Mesendoderm (in vitro differentiated cells): Measurements from ENCODE around the gene SPAG17.

Experiments
- DNase-seq: peaks from one replicate; pipeline ENCODE4 v3.0.0; 2013
- H2AK5ac ChIP-seq: 2 replicates; pipeline ENCODE4 v1.6.1; 2013; ENCODE audit warnings: low read length, inconsistent platforms
- H2BK120ac ChIP-seq: 2 replicates; pipeline ENCODE4 v1.6.1; 2013; ENCODE audit warnings: low read depth, mild to moderate bottlenecking, low read length, moderate library complexity, mixed read lengths
- H2BK15ac ChIP-seq: replicated peaks from 2 replicates; pipeline ENCODE4 v1.6.1; 2013; ENCODE audit warnings: low read depth, mild to moderate bottlenecking, moderate library complexity
- H2BK5ac ChIP-seq: 2 replicates; pipeline ENCODE4 v1.6.1; 2013; ENCODE audit warnings: low read length, inconsistent platforms
- H3K18ac ChIP-seq: 2 replicates; pipeline ENCODE4 v1.6.1; 2013; ENCODE audit warnings: mild to moderate bottlenecking, low read length, mixed read lengths
- H3K23ac ChIP-seq: one replicate; pipeline ENCODE4 v1.6.1; 2013; ENCODE audit warnings: low read length
- H3K27ac ChIP-seq: 2 replicates; pipeline ENCODE4 v1.5.1; 2013; ENCODE audit warnings: low read depth, mild to moderate bottlenecking, inconsistent platforms, low read length, moderate library complexity
- H3K27me3 ChIP-seq: 2 replicates; pipeline ENCODE4 v1.6.1; 2013; ENCODE audit warnings: low read length, control low read depth, mild to moderate bottlenecking, inconsistent platforms; ENCODE audit not compliant: insufficient read depth, poor library complexity
- H3K36me3 ChIP-seq: 2 replicates; pipeline ENCODE4 v1.6.1; 2013; ENCODE audit warnings: low read length, inconsistent platforms; ENCODE audit not compliant: control insufficient read depth, insufficient read depth
- H3K4ac ChIP-seq: one replicate; pipeline ENCODE4 v1.6.1; 2013; ENCODE audit warnings: low read depth, mild to moderate bottlenecking, low read length, moderate library complexity
- H3K4me1 ChIP-seq: 2 replicates; pipeline ENCODE4 v1.6.1; 2013; ENCODE audit warnings: low read depth, low read length, inconsistent platforms; ENCODE audit not compliant: control insufficient read depth
- H3K4me2 ChIP-seq: 2 replicates; pipeline ENCODE4 v1.6.1; 2013; ENCODE audit warnings: low read length
- H3K4me3 ChIP-seq: 2 replicates; pipeline ENCODE4 v1.5.1; 2013; ENCODE audit warnings: mild to moderate bottlenecking, low read length
- H3K56ac ChIP-seq: one replicate; pipeline ENCODE4 v1.6.1; 2013; ENCODE audit warnings: low read length
- H3K79me1 ChIP-seq: 2 replicates; pipeline ENCODE4 v1.6.1; 2013; ENCODE audit warnings: low read length, inconsistent platforms
- H3K79me2 ChIP-seq: 2 replicates; pipeline ENCODE4 v1.6.1; 2013; ENCODE audit warnings: mild to moderate bottlenecking, low read length; ENCODE audit not compliant: control insufficient read depth, insufficient read depth
- H3K9ac ChIP-seq: 2 replicates; pipeline ENCODE4 v1.6.1; 2013; ENCODE audit warnings: low read length, inconsistent platforms
- H4K5ac ChIP-seq: one replicate; pipeline ENCODE4 v1.6.1; 2013; ENCODE audit warnings: low read length
- H4K8ac ChIP-seq: one replicate; pipeline ENCODE4 v1.6.1; 2013; ENCODE audit warnings: low read depth, mild to moderate bottlenecking, control low read depth, low read length, moderate library complexity
- WGBS: extraction: QIAGEN DNeasy Blood & Tissue Kit; methylation state at CpG from one replicate; pipeline ENCODE4 v1.1.7; 2013; ENCODE audit warnings: low lambda C conversion rate, missing lambda C conversion rate; ENCODE audit not compliant: insufficient coverage; ENCODE audit errors: extremely low coverage; 5-methylcytosine and 5-hydroxymethylcytosine counted together

The SPAG17 gene

DNA sequence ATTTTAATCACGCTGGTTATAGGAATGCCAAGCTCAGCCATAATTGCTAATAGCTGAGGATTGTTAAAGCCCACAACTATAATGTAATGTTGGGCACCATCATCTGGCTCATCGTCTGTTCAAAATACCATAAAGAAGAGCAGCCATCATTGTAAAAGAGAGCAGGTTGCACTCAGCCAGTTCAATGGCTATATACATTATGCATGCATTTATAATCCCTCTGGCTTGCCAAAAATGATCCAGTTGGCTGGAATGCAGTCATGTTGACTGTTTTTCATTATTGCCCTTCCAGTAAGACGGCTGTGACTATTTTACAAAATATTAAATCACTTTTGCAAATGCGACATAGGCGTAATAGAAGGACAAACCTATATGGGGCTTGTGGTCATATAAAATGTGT is 85.3 kb downstream of the SPAG17 start:
- no peak overlapping the region for H3K4me2 ChIP-seq
- H2AK5ac ChIP-seq, result no peak overlapping the region
- no peaks in the 10 kb centered on the region for H3K79me2 ChIP-seq
- no peak overlapping the region for H3K4ac ChIP-seq
- no peak overlapping the region for H4K8ac ChIP-seq
- H3K9ac ChIP-seq, result no peak overlapping the region
- H3K4me1 ChIP-seq, result no peaks in the 10 kb centered on the region
- no peaks in the 10 kb centered on the region for H3K79me1 ChIP-seq
- H3K18ac ChIP-seq, result no peak overlapping the region
- no peak overlapping the region for H3K4me3 ChIP-seq
- no peak overlapping the region for H3K56ac ChIP-seq
- no peak overlapping the region for H3K23ac ChIP-seq
- no peak overlapping the region for H2BK5ac ChIP-seq
- no peak overlapping the region for H2BK120ac ChIP-seq
- no peak for DNase-seq
- no peak overlapping the region for H3K27ac ChIP-seq
- H3K27me3 ChIP-seq, result no peaks in the 10 kb centered on the region
- no peak overlapping the region for H4K5ac ChIP-seq
- WGBS, result no CpG with 5 or more reads among the region's 5 CpGs
- no peaks in the 10 kb centered on the region for H3K36me3 ChIP-seq
- H2BK15ac ChIP-seq, result no peak overlapping the region

DNA sequence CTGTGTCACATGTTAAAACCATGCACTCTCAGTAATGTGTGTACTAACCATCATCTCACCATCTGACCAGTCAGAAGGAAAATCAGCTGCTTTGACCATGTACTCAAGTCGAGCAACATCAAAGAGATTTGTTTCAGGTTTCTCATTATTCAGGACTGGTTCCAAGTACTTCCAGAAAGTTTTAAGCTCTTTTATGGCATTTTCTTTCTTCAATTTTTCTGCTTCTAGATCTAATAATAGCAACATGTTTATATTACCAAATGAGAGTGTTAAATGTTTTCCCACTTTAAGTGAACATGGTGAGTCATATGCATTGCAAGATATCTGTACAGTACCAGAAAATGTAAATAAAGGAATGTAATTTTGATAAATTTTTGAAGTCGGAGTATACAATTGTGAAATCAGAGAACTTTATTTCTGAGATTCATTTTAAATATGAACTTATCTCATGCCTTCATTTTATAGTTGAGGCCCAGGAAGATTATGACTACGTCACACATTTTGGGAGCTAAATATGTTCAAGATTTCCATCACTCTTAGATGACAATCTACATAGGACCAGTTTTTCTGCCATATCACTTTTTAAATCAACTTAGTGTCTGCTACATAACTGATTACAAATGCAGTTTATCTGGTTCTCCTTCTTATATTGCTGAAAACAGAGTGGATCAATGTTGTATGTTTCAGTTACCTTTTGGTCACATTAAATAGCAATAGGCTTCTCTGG is 87.2 kb downstream of the SPAG17 start:
- Histone ChIP-seq H3K79me2 (no peaks in the 10 kb centered on the region), H3K4ac (no peak overlapping the region), H3K9ac (no peak overlapping the region), H3K27ac (no peak overlapping the region), H3K27me3 (no peaks in the 10 kb centered on the region), H4K8ac (no peak overlapping the region), H3K4me1 (no peaks in the 10 kb centered on the region), H3K36me3 (no peaks in the 10 kb centered on the region), H2BK5ac (no peak overlapping the region), H3K4me3 (no peak overlapping the region), H3K79me1 (no peaks in the 10 kb centered on the region), H2BK15ac (no peak overlapping the region), H3K4me2 (no peak overlapping the region), H3K23ac (no peak overlapping the region), H2AK5ac (no peak overlapping the region), H2BK120ac (no peak overlapping the region), H3K56ac (no peak overlapping the region), H4K5ac (no peak overlapping the region), H3K18ac (no peak overlapping the region)
- WGBS, result 100% methylated on average over 1 of the region's 3 CpGs
- DNase-seq, result no peak

DNA sequence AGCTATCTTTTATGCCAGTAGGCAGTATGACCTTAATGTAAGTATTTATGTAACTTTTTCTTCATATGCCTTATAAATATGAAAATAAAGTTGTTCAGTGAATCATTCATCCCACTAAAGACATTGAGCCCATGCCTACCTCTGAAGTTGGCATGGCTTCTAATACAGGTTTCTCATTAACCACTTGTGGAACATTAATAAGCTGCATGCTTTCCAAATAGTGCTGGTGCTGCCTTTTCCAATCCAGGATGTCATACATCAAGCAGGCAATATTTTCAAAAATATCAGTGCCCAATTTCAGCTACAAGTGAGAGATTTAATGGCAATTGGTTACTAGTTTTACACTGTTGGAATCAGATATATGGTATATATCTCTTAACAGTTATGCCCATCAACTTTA is 92.0 kb downstream of the SPAG17 start:
- H2AK5ac ChIP-seq, result no peak overlapping the region
- no peak overlapping the region for H3K4me2 ChIP-seq
- no peak for DNase-seq
- no peaks in the 10 kb centered on the region for H3K27me3 ChIP-seq
- H3K56ac ChIP-seq, result no peak overlapping the region
- H3K4me1 ChIP-seq, result no peaks in the 10 kb centered on the region
- H3K18ac ChIP-seq, result no peak overlapping the region
- no peaks in the 10 kb centered on the region for H3K36me3 ChIP-seq
- no peak overlapping the region for H4K5ac ChIP-seq
- H2BK120ac ChIP-seq, result no peak overlapping the region
- H3K27ac ChIP-seq, result no peak overlapping the region
- H3K4ac ChIP-seq, result no peak overlapping the region
- H3K9ac ChIP-seq, result no peak overlapping the region
- no peaks in the 10 kb centered on the region for H3K79me2 ChIP-seq
- no peak overlapping the region for H2BK15ac ChIP-seq
- no peaks in the 10 kb centered on the region for H3K79me1 ChIP-seq
- H3K4me3 ChIP-seq, result no peak overlapping the region
- H4K8ac ChIP-seq, result no peak overlapping the region
- no peak overlapping the region for H2BK5ac ChIP-seq
- H3K23ac ChIP-seq, result no peak overlapping the region

DNA sequence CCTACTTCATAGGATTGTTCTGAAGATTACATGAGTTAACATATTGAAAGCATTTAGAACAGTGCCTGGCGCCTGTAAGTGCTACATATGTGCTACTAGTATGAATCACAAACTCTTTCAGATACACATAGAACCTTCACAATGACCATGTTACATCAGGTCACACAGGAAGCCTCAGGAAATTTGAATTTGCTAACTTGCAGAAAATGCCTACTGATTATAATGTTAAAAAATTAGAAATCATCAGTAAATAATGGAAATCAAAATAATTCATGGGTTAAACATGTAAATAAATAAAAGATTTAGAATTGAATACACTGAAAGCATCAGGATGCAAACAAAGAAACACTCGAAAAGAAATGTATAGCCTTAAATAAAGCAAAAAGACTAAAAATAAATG is 94.9 kb downstream of the SPAG17 start:
- Histone ChIP-seq H3K23ac (no peak overlapping the region), H3K4me1 (no peaks in the 10 kb centered on the region), H3K36me3 (no peaks in the 10 kb centered on the region), H3K79me2 (no peaks in the 10 kb centered on the region), H3K56ac (no peak overlapping the region), H3K18ac (no peak overlapping the region), H2BK5ac (no peak overlapping the region), H3K9ac (no peak overlapping the region), H3K79me1 (no peaks in the 10 kb centered on the region), H3K27ac (no peak overlapping the region), H2BK15ac (no peak overlapping the region), H4K8ac (no peak overlapping the region), H2BK120ac (no peak overlapping the region), H3K4me2 (no peak overlapping the region), H3K4me3 (no peak overlapping the region), H3K27me3 (no peaks in the 10 kb centered on the region), H4K5ac (no peak overlapping the region), H2AK5ac (no peak overlapping the region), H3K4ac (no peak overlapping the region)
- no peak for DNase-seq
- whole genome bisulfite sequencing, result no CpG with 5 or more reads among the region's 2 CpGs

DNA sequence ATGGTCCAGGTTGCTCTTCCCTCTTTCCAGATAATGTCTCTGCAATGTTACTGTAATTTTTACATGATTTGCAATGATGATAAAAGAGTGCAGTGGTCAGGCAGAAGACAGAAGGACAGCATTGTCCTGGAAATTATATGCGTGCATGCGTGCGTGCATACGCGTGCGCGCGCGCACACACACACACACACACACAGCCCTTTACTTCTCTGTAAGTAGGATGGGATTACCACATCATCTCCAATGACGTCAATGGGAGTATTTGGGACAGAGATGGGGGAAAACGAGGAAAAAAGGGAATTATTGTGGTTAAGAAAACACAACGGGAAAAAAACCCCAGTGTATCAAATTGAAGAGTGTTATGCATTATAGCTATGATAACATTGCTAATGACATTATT is 99.7 kb downstream of the SPAG17 start:
- H3K36me3 ChIP-seq, result no peaks in the 10 kb centered on the region
- H3K4me3 ChIP-seq, result no peak overlapping the region
- no CpG with 5 or more reads among the region's 12 CpGs for WGBS
- no peaks in the 10 kb centered on the region for H3K79me1 ChIP-seq
- no peak overlapping the region for H3K18ac ChIP-seq
- no peak overlapping the region for H4K5ac ChIP-seq
- no peak overlapping the region for H3K27ac ChIP-seq
- DNase-seq, result no peak
- H3K23ac ChIP-seq, result no peak overlapping the region
- H2AK5ac ChIP-seq, result no peak overlapping the region
- H3K4ac ChIP-seq, result no peak overlapping the region
- no peak overlapping the region for H4K8ac ChIP-seq
- no peak overlapping the region for H2BK120ac ChIP-seq
- no peaks in the 10 kb centered on the region for H3K4me1 ChIP-seq
- H2BK15ac ChIP-seq, result no peak overlapping the region
- no peak overlapping the region for H3K4me2 ChIP-seq
- no peaks in the 10 kb centered on the region for H3K79me2 ChIP-seq
- no peak overlapping the region for H2BK5ac ChIP-seq
- H3K56ac ChIP-seq, result no peak overlapping the region
- no peaks in the 10 kb centered on the region for H3K27me3 ChIP-seq
- no peak overlapping the region for H3K9ac ChIP-seq

DNA sequence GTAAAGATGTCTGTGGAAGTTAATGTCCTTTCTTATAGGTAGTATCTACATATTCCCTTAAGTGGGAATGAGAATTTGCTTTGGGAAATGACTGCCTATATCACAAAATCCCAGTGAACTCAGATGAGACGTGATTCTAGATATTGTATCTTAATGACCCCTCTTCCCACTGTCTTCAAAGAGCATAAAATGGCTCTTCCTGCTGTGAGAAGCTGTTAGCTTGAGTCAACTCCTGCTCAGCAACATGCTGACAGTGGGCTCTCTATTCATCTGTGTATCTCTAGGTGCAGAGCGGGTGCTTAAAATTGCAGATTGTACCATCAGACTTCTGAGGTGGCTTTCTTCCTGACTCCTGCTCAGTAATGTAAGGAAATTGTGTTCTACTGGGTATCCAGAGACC is 100.6 kb downstream of the SPAG17 start:
- H3K23ac ChIP-seq, result no peak overlapping the region
- no peak overlapping the region for H3K4me3 ChIP-seq
- no peak overlapping the region for H3K4ac ChIP-seq
- no CpG with 5 or more reads among the region's 2 CpGs for WGBS
- H3K27ac ChIP-seq, result no peak overlapping the region
- H3K36me3 ChIP-seq, result no peaks in the 10 kb centered on the region
- H3K4me1 ChIP-seq, result no peaks in the 10 kb centered on the region
- H2BK5ac ChIP-seq, result no peak overlapping the region
- no peak overlapping the region for H3K4me2 ChIP-seq
- no peaks in the 10 kb centered on the region for H3K27me3 ChIP-seq
- no peak overlapping the region for H4K8ac ChIP-seq
- H3K79me1 ChIP-seq, result no peaks in the 10 kb centered on the region
- no peak overlapping the region for H3K18ac ChIP-seq
- H2BK15ac ChIP-seq, result no peak overlapping the region
- H3K9ac ChIP-seq, result no peak overlapping the region
- no peak overlapping the region for H2BK120ac ChIP-seq
- H3K56ac ChIP-seq, result no peak overlapping the region
- peak; percentile 75 for DNase-seq
- no peaks in the 10 kb centered on the region for H3K79me2 ChIP-seq
- no peak overlapping the region for H2AK5ac ChIP-seq
- no peak overlapping the region for H4K5ac ChIP-seq
